Pons (tissue), 1 donor: ENCODE results near the gene PTPRN2.
"Not testable (repeated sequence)": the region's sequence is repeated elsewhere in the genome, so short reads cannot be mapped to it uniquely, and the experiment has no call there.

ENCODE experiments used
- DNase-seq: peaks from one replicate; pipeline ENCODE4 v3.0.0-alpha.2; 2016; ENCODE audit warnings: low spot score

The PTPRN2 gene

DNA sequence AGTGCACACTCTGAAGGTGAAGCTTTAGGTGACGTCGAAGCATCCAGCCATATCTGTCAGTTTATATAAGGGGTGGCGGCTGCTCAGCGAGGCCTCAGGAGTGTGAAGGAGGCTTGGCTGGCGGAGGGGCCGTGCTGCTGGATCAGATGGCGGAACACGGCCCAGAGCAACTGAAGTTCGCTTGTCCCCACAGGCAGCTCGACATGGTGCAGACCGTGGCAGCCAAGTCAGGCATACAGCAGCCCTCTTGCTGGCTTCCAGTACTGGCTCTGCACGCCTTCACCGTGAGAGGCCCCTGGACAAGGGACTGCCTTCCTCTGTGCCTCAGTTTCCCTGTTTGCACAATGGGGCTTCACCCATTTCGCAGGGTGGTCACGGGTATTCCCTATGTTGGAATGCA is 807.3 kb downstream of the PTPRN2 start:
- DNase-seq, result no peak

DNA sequence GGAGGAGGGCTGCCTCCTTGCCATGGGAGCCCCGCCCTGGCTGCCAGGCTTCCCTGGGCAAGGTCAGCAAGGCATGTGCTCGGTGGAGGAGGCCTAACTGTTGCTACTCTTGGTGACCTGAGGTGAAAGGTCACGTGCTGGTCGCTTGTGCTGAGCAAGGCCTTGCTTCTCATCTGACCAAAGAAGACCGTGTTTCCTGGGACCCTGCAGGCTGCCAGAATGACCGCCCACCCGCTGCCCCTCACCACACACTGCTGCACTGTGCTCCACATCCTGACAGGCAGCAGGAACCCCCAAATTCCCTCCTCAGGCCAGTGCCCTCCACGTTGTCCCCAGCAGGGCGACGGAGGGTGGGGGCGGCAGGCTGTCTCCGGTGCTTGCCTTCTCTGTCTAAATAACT is 808.4 kb downstream of the PTPRN2 start:
- no peak for DNase-seq

DNA sequence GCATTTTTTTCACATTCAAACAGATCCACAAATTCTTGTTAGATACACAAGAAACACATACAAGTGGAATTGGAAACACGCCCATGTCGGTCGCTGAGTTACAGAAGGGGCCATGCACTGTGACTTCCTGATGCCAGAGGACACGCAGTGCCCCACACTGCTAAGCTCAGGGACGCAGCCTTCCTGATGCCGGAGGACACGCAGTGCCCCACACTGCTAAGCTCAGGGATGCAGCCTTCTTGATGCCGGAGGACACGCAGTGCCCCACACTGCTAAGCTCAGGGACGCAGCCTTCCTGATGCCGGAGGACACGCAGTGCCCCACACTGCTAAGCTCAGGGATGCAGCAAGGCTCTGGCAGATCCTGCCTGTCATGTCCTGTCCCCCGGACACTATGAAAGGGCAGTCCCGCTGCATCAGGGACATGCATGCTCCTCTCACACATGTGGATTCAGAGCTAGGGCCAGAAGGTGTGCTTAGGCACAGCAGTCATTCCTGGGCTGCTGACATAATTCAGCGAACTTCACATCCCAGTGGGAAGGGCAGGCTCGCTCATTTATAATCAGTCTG is 810.3 kb downstream of the PTPRN2 start:
- not testable (repeated sequence) for DNase-seq

DNA sequence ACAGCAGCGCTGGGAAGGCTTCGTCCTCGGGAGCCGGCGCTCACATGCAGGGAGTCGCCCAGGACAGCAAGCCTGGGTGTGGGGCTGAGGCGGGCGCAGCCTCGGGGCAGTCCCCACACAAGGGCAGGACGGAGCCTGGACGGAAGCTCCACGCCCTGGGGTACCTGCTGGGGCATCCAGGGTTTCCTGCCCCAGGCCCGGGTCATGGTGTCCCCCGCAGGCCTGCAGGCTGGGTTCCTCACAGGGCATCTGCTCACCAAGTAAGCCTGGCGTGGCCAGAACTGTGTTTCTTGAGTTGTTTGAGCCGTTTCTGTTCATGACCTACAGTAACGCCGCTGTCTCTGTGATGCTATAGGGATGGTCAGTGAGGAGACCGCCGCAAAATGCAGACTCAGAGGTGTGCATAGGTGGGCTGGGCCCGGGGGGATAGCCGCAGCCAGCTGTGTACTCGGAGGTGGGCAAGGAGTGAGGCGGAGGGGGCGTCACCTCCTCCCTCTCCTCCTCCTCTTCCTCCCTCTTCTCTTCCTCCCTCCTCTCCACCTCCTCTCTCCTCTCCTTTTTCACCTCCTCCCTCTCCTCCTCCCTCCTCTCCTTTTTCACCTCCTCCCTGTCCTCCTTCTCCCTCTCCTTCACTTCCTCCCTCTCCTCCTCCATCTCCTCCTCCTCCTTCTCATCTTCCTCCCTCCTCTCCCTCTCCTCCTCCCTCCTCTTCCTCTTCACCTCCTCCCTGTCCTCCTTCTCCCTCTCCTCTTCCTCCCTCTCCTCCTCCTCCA is 811.9 kb downstream of the PTPRN2 start:
- no peak for DNase-seq

DNA sequence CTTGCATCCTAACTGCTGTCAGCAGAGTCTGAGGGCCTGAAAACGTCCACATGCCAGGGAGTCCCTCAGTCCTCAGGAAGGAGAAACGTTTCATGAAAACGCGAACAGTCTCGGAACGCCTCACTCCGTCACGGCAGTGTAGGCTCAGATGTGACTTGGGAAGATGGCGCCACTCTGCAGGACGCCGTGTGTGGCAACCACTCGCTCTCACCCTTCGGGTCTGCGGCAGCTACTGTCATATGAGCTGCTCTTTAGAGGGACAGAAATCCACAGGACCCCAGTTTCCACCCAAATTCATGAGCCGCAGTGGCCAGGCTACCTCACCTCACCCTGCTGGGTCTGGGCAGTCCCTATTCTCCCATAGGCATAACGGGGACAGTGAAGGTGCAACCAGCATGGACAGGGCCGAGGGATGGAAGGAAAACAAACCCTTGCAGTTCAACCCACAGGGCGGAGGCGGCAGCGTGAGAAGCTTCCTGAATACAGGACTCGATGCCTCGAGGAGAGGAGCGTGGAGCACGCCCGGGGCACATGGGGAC is 812.5 kb downstream of the PTPRN2 start:
- DNase-seq, result no peak

DNA sequence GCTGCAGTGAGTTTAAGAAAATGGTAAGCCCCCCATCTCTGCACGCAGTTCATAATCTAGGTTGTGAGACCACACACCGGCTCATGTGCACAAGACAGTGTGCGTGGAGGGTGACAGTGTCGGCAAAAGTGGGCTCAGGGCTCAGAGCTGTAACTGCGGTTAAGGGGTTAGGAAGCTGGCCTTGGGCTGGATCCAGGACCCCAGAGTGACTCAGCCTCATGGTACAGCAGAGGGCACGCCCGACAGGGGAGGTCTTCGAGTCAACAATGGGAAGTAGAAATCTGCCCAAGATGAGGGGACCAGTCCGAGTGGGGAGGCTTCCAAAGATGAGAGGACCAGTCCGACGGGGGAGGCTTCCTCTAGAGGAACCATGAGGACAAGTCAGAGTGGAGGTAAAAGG is 813.1 kb downstream of the PTPRN2 start:
- no peak for DNase-seq

DNA sequence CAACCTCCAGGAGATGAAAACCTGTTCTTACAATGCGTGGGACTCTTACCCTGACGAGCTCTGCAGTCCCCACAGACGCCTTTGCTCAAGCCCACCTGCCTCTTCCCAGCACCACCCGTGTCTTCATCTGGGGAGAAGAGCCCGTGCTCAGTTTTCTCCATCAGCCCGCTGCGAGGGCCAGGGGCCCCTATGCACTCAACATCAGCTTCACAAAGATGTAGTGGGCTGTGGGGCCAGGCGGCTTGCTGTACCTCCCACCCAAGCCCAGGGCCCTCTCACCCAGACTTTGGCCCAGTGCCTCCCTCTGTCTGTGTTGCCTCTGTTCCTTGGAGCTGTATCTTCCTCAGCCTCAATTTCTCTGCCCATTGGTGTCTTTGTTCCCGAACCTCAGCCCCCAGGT is 814.3 kb downstream of the PTPRN2 start:
- DNase-seq, result no peak

DNA sequence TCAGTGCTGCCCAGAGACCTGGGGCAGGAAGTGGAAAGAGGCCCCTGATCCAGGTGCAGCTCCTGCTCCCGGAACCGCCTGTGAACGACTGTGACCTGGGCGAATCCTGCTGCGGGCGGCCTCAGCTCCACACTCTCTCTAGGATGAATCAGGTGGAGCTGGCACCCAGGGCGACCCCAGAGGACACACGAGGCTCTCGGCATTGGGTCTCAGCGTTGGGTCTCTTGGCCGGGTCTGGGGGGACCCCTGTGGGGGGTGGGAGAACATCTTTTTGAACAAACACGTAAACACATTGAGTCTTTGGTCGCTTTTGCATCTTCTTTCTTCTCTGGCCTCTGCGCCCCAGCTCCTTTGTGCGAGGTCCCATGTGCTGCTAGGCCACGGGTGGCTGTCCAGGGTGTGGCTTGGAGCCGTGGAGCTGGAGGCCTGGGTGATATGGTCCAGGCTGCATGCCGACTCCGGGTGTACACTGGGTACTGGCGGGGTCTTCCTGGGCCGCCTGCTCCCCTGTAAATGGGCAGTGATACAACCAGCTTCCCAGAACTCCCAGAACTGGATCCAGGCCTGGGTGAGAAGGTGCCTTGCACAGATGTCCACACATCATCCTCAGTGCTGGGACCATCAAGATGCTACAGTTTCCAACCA is 815.0 kb downstream of the PTPRN2 start:
- DNase-seq, result no peak

DNA sequence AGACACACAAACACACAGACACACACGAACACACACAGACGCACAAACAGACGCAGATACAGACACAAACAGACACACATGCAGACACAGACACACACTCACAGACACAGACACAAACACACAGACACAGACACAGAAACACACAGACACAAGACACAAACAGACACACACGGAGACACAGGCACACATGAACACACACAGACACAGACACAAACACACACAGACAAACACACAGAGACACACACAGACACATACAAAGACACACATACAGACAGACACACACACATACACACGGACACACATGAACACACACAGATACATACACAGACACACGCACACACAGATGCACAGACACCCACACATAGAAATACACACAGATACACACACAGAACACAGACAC is 815.9 kb downstream of the PTPRN2 start:
- DNase-seq, result no peak

DNA sequence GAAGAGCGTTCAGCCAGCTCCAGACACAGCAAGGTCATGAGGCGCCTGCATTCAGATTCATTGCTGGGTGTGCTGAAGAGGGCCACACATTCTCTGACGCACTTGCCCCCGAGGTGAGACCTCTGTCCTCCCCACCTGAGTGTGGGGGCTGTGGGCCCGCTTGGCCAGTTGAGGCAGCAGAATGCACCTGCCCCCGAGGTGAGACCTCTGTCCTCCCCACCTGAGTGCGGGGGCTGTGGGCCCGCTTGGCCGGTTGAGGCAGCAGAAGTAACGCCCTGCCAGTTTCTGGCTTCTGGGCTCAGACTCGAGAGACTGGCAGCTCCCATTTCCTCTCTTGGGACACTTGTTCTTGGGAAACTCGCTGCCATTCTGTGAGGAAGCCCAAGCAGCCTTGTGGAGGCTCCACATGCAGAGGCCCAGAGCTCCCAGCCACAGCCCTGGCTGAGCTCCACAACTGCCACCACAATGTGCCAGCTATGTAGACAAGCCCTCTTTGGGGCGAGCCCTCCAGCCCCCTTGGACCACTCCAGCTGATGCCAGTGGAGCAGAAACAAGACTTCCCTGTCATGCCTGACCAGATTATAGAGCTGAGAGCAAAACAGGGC is 816.8 kb downstream of the PTPRN2 start:
- no peak for DNase-seq

DNA sequence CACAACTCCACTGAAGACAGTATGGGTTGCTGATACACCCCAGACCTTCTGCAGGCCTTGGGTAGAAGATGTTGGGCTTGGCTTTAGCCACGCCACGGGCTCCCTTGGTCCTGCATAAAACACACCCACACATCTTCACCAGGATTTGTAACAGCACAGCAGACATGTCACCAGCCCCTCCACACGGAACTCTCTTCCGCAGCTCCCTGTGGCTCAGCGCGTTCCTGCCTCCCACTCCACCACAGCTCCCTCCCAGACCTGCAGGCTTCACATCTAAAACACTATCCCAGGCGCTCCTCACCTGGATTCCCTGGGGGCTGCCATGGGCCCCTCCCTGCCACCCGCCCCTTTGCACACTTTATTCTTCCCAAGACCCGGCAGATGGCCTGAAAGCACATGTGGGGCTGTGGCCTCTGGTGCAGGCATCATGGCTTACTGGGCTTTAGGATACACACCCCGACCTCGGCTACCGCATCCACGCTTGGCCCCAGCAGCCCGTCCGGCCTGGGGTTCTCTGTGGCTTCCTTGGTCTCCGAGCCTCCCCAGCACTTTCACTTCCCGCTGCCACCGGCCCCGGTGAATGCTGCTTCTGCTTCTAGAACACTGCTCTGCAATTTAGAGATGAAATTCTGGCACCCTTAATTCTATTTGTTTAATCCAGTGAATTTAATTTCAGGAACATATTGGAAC is 818.0 kb downstream of the PTPRN2 start:
- no peak for DNase-seq

DNA sequence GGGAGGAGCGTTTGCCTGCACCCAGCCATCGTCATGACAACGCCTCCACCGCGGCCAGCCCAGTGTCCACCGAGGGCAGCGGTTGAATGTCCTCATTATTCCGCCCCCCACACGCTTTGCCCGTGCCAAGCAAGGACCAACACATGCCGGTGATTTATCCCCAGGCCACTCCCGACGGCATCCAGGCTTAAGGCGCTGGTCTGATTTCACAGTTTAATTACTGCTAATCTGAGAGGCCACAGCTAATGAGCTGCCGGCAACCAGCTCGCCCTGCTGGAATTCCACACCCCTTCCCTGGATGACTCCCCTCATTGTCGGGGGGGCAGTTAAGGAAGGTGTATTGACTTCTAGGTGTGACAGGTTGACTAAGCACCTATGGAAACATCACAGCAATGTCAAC is 818.5 kb downstream of the PTPRN2 start:
- DNase-seq, result no peak

DNA sequence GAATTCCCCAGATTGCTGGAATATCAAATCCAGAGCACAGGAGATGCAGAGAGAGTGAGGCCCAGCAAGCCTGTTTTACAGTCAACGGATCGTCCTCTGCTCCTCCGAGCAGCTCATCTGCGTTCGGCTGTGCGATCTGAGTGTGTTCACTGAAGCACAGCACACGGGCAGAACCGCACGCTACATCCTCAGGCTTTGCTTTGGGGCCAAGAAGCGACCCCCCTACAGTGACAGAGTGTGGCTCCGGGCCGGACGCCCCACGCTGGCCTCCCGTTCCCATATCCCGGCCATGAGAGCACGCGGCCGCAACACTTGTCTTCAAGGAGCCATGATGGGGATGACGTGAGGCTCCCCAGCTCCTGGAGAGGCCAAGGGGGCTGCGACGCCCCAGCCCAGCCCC is 819.4 kb downstream of the PTPRN2 start:
- no peak for DNase-seq

DNA sequence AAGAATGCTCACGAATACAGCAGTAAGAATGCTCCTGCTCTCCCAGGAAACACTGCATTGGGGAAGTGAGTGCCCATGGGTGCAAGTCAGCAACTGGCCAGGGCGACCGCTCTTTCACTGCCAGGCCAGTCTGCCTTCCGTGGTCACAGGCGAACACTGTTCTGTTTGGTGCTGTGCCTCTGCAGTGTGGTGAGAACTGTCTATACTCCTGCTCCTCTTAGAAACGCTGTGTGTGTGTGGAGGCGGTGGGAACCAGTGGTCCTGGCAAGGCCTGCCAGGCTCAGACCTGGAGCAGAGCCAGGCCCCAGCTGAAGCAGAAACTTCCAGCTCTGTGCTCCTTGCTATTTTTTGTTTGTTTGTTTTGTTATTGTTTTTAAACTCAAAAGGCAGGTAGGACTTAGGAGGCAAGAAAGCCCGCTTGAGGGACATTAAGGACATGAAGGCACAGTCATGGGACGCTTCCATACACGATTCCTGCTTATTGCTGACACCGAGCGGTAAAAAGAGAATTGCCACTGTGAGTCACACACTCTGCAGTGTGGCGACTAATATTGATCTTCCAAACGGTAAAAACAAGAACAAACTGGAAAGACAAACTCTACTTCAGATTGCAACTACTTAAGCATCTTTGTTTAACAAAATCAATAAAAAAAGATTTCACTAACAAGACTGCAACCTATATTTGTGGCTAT is 820.0 kb downstream of the PTPRN2 start:
- DNase-seq, result no peak

DNA sequence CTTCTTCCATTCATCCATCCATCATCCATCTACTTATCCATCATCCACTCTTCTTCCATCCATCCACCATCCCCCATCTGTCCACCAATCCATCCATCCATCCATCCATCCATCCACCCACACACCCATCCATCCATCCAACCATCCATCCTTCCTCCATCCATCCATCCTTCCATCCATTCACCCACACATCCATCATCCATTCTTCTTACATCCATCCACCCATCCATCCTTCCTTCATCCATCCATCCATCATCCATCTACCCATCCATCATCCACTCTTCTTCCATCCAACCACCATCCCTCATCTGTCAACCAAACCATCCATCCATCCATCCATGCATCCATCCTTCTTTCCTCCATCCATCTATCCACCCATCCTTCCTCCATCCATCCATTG is 821.5 kb downstream of the PTPRN2 start:
- DNase-seq, result no peak

DNA sequence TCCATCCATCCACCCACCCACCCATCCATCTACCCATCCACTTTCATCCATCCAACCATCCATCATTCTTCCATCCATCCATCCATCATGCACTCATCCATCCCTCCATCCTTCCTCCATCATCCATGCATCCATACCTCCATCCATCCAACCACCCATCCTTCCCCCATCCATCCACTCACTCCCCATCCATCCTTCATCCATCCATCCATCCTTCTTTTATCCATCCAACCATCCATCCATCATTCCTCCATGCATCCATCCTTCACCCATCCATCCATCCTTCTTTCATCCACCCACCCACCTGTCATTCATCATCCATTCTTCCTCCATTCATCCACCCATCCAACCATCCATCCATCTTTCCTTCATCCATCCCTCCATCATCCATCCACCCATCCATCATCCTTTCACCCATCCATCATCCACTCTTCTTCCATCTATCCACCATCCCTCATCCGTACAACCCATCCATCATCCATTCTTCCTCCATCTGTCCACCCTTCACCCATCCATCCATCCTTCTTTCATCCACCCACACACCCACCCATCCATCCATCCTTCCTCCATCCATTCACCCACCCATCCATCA is 822.6 kb downstream of the PTPRN2 start:
- no peak for DNase-seq

DNA sequence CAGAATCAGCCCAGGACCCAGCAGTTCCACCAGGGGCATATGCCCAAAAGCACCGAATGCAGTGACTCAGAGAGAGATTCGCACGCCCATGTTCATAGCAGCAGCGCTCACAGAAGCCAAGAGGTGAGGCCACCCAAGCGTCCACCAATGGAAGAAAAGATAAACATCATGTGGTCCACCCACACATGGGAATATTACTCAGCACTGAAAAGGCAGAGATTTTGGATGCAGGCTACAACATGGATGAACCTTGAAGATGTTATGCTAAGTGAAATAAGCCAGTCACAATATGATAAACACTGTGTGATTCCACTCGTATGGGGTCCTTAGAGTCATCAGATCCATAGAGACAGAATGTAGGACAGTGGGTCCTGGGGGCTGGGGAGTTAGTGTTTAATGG is 823.4 kb downstream of the PTPRN2 start:
- DNase-seq, result no peak

DNA sequence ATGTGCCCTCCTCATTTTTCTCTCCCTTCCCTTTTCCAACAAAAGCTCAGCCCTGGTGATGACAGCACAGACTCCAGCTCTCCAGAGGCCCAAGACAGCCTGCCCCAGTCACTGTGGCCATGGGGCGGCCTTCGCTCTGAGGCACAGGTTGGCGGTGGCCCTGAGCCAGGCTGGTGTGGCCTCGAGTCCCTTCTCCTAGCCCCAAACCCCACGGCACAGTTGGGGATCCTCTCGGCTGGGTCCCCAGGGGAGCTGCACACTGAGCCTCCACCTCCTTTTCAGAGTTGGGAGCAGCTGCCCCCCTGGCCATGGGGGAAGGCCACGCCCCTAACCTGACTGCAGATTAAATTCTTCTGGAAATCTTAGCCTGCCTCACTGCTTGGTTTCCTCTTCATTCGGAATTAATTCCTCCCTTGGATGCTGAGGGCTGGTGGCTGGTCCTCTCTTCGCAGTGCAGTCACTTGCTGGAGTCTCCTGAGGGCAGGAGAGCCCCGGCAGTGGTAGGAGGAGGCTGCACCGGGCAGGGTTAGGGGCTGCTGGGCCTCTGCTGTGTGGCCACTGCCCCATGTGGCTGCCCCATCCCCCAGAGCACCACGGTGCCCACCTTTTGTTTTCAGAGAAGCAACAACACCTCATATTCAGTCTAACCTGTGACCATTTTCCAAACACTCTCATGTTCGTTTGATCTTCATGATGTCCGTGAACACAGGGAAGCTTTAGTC is 824.2 kb downstream of the PTPRN2 start:
- no peak for DNase-seq

DNA sequence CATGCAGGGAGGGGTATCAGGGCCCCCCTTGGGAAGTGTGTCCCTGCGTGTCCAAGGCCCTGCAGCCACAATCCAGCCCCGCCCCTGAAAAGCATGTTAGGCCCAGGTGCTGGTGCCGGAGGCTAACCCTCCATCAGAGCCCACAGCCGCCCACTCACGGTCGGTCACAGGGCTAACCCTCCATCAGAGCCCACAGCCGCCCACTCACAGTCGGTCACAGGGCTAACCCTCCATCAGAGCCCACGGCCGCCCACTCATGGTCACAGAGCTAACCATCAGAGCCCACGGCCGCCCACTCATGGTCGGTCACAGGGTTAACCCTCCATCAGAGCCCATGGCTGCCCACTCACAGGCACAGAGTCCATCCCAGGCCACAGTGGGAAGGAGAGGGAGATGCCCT is 824.8 kb downstream of the PTPRN2 start:
- no peak for DNase-seq

DNA sequence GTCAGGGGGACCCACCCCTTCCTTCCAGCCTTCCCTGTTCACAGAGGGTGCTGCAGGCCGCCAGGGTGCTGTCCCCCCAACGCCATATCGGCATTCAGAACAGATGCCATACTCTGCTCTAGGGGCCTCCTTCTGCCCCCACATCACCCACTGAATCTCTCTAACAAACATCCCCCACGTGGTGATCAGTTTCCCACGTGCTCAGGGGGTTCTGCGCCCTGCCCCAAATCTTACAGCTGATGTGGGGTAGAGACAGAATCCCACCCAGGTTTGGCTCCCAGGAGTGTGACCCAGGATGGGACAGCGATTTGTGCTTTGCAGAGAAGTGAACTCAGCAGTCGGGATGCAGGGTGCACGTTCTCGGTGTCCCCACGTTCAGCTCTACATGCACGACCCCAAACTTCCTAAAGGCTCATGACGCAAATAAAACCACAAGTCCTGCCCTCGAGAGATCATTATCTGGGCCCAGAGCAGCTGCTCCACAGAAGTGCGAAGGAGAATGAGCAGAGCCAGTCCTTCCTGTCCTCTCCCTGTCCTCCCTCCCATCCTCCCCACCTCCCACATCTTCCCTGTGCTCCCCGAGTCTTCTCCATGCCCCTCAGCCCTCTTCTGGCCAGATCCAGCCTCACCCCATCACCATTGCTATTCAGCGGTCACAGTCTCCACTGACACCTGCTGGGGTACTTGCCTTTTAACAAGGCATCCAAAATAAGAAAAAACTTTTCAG is 827.5 kb downstream of the PTPRN2 start:
- no peak for DNase-seq
